GM19035 (cell line): ENCODE results near the gene NHERF1.
A peak's percentile ranks its signal among the peaks of the same experiment; 100 is the strongest.

Experiments
- ATAC-seq: cut with Tn5 transposase; IDR thresholded peaks from one replicate; pipeline ENCODE4 v1.9.1; 2021; ENCODE audit not compliant: unreplicated experiment

NHERF1 gene

GRCh38 chr17:74732042-74732867, 16.2 kb upstream of the NHERF1 start:
- no peak for ATAC-seq

- ATAC-seq: no peak
These were observed 14.9 kb upstream of the NHERF1 start for GRCh38 chr17:74733365-74734122.

- ATAC-seq: no peak
These were observed 14.2 kb upstream of the NHERF1 start for GRCh38 chr17:74734256-74734655.

DNA sequence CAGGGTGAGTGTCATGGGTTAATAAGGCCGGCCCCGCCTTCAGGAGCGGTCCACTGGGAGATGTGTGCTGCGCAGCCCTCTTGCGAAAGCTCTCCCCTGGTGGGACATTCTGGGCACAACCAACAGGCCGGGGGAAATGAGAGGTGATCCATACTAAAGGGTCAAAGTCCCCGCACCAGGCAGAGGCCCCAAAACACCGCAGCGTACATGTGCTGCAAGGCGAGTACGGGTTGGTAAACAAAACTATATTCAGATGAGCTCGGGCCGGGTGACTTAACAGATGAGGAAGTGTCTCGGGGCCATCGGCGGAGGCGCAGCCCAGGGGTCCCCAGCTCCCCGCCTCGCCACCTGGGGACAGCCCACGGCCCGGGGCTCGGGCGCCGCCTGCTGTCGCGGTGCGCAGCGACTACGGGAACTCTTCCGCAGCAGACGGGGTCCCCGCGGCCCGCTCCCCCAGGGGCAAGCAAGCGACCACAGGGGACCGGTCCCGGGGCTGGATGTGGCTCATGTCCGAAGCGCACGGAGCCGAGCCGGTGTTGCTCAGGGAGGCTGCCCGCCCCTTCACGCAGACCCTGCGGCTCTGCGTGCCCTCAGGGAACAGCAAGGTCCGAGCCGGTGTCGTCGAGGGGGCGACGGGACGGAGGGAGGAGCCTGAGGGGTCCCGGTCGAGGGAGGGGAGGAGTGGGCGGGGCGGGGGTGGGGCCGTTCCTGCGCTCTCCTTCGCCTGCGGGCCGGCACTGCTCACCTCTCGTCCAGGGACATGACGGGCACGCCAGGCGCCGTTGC, 11.7 kb upstream of the NHERF1 start, which contains the start of gene RAB37:
RAB37 (plus strand) TSS at position 744 of the 786 bp plus-strand sequence; CDS start at position 761, 17 bp downstream.
- peak; percentile 38 for ATAC-seq

GRCh38 chr17:74737299-74738050, 11.0 kb upstream of the NHERF1 start:
- ATAC-seq: peak; percentile 21

DNA sequence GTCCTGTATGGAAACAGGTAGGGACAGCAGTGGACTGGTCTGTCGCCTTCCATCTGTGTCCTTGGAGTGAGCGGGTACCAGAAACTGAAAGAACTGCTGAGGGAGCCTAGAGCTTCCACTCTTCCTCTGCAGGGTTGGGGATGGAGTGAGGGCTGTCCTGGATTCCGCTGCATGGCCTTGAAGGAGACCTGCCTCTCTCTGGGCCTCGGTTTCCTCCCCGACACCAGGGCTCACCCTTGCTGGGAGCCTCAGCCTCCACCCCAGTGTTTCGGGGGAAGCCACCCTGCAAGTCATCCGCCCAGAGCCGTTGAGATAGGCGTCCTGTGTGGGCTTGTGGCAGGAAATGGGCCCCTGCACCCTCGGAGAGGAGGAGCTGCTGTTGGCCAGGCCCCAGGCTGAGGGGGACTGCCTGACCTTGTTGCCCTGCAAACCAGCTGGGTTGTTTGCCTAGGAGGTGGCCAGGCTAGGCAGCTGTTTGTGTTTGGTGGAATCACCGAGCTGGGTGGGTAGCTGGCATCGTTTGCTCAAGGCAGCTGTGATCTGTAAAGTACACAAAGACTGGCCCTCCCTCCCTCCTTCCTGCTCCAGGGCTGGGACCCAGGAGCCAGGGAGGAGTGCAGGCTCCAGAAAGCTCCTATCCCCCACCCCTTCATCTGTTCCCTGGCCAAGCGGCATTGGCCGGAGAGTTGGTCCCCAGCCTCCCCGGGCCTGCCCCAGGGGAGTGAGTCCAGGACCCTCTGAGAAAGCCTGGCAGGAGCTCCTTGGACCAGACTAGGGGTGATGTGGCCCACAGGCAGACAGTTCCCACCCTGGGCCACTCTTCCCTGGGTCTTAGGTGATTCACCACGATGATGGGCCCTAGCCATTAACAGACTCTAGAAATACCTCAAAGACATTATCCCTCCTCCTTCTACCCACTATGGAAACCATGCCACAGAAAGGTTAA, 10.1 kb upstream of the NHERF1 start:
- peak; percentile 48 for ATAC-seq

GRCh38 chr17:74739227-74739831, 9.1 kb upstream of the NHERF1 start:
- no peak for ATAC-seq

DNA sequence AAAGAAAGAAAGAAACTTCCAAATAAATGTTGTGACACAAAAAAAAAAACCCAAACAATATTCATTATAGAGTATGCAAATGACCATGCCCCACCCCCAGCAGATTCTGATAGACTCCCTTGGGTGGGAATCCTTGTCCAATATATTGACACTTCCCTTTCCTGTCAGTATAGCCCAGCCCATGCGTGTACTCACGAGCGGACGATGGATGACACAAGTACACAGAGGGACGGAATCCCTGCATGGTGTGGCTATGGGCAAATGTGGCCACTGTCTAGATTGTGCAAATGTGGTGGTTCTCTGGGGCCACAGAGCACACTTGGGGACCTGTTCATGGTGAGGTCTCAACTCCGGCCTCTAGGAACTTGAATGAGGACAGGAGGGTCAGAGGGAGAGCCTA, 8.3 kb upstream of the NHERF1 start:
- no peak for ATAC-seq

DNA sequence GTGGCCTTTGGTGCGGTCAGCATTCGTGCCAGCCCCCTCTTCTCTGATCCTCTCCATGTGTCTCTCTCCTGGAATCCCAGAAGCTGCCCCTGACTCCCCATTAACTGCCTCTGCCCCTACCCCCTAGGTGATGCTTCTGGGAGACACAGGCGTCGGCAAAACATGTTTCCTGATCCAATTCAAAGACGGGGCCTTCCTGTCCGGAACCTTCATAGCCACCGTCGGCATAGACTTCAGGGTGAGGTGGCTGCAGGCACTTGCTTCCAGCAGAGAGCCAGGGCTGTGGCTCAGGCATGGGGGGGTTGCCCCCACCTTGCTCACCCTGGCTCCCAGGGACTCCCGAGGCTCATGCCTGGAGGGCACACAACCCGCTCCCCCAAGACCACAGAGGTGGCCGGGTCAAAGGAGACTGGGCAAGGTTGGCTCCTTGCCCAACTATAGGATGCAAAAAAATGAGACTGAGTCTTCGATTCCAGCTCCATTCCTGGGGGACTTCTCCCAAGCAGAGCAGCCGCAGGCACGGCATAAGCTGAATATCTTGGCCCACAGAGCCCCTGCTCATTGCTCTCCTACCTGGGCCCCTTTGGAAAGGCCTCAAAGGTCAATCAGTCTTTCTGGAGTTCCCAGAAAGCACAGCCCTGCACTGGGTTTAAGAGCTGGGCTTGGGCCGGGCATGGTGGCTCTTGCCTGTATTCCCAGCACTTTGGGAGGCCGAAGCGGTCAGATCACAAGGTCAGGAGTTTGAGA, 7.6 kb upstream of the NHERF1 start:
- no peak for ATAC-seq

GRCh38 chr17:74742153-74742515, 6.3 kb upstream of the NHERF1 start:
- no peak for ATAC-seq

- ATAC-seq: no peak
These were observed 5.4 kb upstream of the NHERF1 start for GRCh38 chr17:74742978-74743545.

GRCh38 chr17:74743755-74744154, 4.7 kb upstream of the NHERF1 start:
- ATAC-seq: no peak

- ATAC-seq: no peak
These were observed 4.1 kb upstream of the NHERF1 start for GRCh38 chr17:74744349-74744713.

- no peak for ATAC-seq
These were observed 3.5 kb upstream of the NHERF1 start for GRCh38 chr17:74744714-74745547.

DNA sequence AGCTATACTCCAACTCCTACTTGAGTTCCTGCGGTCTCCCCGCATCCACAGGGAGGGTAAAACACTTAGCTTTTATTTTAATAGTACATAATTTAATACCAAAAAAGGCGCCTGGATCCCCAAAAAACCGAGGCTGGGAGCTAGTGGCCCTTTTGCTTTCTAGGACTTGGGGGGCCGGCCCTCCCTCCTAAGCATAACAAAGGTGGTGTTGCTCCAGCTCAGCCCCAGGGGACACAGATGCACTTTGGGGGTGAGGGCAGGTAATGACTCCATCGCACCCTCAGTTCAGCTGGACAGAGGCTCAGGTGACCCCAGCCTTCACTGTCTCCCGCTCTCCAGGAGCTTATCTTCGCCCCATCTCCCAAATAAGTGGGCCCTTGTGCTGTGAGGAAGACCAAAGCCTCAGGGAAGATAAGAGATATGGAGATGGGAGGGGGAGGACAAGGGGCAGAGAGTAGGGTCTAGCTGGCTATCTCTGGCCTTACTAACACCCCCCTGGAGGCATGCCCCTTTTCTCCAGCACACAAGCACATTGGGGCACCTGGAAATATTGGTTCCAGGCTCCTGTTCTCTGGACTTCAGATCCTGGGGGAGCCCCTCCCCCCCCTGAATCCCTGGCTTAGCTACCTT, 2.8 kb upstream of the NHERF1 start:
- no peak for ATAC-seq

DNA sequence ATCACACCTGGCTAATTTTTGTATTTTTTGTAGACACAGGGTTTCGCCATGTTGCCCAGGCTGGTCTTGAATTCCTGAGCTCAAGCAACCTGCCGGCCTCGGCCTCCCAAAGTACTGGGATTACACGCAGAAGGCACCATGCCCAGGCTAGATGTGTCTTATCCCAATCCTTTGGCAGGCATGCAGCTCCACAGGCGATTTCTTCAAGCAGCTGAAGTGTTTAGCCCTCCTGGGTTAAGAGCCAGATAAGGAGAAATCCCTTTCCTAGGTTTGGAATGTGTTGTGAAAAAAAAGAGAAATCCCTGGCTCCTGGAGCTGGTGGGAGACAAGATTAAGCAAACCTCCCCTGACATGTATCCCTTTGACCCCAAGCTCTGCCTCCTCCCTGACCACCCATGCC, 2.1 kb upstream of the NHERF1 start:
- no peak for ATAC-seq

- no peak for ATAC-seq
These were observed 1.5 kb upstream of the NHERF1 start for GRCh38 chr17:74746922-74747321.
